ENCODE data around the gene ST8SIA1. TPM values are rescaled to one million over a fixed set of nuclear protein-coding genes. Genes with fewer than 3 reads are reported as not detected.
"Not testable (repeated sequence)": the region's sequence is repeated elsewhere in the genome, so short reads cannot be mapped to it uniquely, and the experiment has no call there.

The ST8SIA1 gene
- total RNA-seq, 1 donor from 2014 or later, result 2.2 TPM

GRCh38 chr12:22173177-22173576 is 161.3 kb downstream of the ST8SIA1 start:
- no peaks in the 10 kb centered on the region for H3K36me3 Mint-ChIP-seq
- peaks cover 5% of the 10 kb centered on the region for H3K9me3 Mint-ChIP-seq
- no peaks in the 10 kb centered on the region for H3K4me1 Mint-ChIP-seq
- H3K27me3 Mint-ChIP-seq (ENCODE audit: low read depth), result no peaks in the 10 kb centered on the region
- no peak for DNase-seq (ENCODE audit: low spot score in 2 of 2, unreplicated experiment in 2 of 2)
- no peak for TF ChIP-seq CTCF (IDR thresholded peaks at IDR 0.05; ENCODE audit: unreplicated experiment)
- H3K27ac Mint-ChIP-seq, result no peak overlapping the region
- H3K4me3 Mint-ChIP-seq, result no peak overlapping the region

GRCh38 chr12:22172501-22172900 is 162.0 kb downstream of the ST8SIA1 start:
- DNase-seq (ENCODE audit: low spot score in 2 of 2, unreplicated experiment in 2 of 2), result no peak
- no peak for TF ChIP-seq CTCF (IDR thresholded peaks at IDR 0.05; ENCODE audit: unreplicated experiment)
- H3K4me3 Mint-ChIP-seq, result no peak overlapping the region
- H3K36me3 Mint-ChIP-seq, result no peaks in the 10 kb centered on the region
- no peak overlapping the region for H3K27ac Mint-ChIP-seq
- peaks cover 5% of the 10 kb centered on the region for H3K9me3 Mint-ChIP-seq
- H3K4me1 Mint-ChIP-seq, result no peaks in the 10 kb centered on the region
- no peaks in the 10 kb centered on the region for H3K27me3 Mint-ChIP-seq (ENCODE audit: low read depth)

- DNase-seq (ENCODE audit: low spot score in 2 of 2, unreplicated experiment in 2 of 2), result no peak
- no peak for TF ChIP-seq CTCF (IDR thresholded peaks at IDR 0.05; ENCODE audit: unreplicated experiment)
- Mint-ChIP-seq H3K36me3 (no peaks in the 10 kb centered on the region), H3K27ac (no peak overlapping the region), H3K9me3 (no peaks in the 10 kb centered on the region), H3K27me3 (ENCODE audit: low read depth) (no peaks in the 10 kb centered on the region), H3K4me1 (no peaks in the 10 kb centered on the region), H3K4me3 (no peak overlapping the region)
These were observed 165.1 kb downstream of the ST8SIA1 start for GRCh38 chr12:22169376-22169775.

GRCh38 chr12:22164139-22164538 is 170.4 kb downstream of the ST8SIA1 start:
- peaks cover 1% of the 10 kb centered on the region for H3K36me3 Mint-ChIP-seq
- no peaks in the 10 kb centered on the region for H3K27me3 Mint-ChIP-seq (ENCODE audit: low read depth)
- no peak overlapping the region for H3K4me3 Mint-ChIP-seq
- no peaks in the 10 kb centered on the region for H3K4me1 Mint-ChIP-seq
- peaks cover 9% of the 10 kb centered on the region for H3K9me3 Mint-ChIP-seq
- DNase-seq (ENCODE audit: low spot score in 2 of 2, unreplicated experiment in 2 of 2), result no peak
- no peak for TF ChIP-seq CTCF (IDR thresholded peaks at IDR 0.05; ENCODE audit: unreplicated experiment)
- H3K27ac Mint-ChIP-seq, result no peak overlapping the region

GRCh38 chr12:22163594-22163993 is 170.9 kb downstream of the ST8SIA1 start:
- DNase-seq (ENCODE audit: low spot score in 2 of 2, unreplicated experiment in 2 of 2), result no peak
- H3K4me1 Mint-ChIP-seq, result no peaks in the 10 kb centered on the region
- TF ChIP-seq CTCF (IDR thresholded peaks at IDR 0.05; ENCODE audit: unreplicated experiment), result no peak
- no peak overlapping the region for H3K27ac Mint-ChIP-seq
- peaks cover 1% of the 10 kb centered on the region for H3K36me3 Mint-ChIP-seq
- H3K27me3 Mint-ChIP-seq (ENCODE audit: low read depth), result no peaks in the 10 kb centered on the region
- H3K4me3 Mint-ChIP-seq, result no peak overlapping the region
- peaks cover 9% of the 10 kb centered on the region for H3K9me3 Mint-ChIP-seq

- no peak for DNase-seq (ENCODE audit: low spot score in 2 of 2, unreplicated experiment in 2 of 2)
- no peak overlapping the region for H3K4me3 Mint-ChIP-seq
- H3K27me3 Mint-ChIP-seq (ENCODE audit: low read depth), result peaks cover 8% of the 10 kb centered on the region
- peaks cover 9% of the 10 kb centered on the region for H3K9me3 Mint-ChIP-seq
- no peaks in the 10 kb centered on the region for H3K4me1 Mint-ChIP-seq
- H3K27ac Mint-ChIP-seq, result no peak overlapping the region
- TF ChIP-seq CTCF (IDR thresholded peaks at IDR 0.05; ENCODE audit: unreplicated experiment), result no peak
- peaks cover 1% of the 10 kb centered on the region for H3K36me3 Mint-ChIP-seq
These were observed 174.0 kb downstream of the ST8SIA1 start for GRCh38 chr12:22160396-22161003.

- DNase-seq (ENCODE audit: low spot score in 2 of 2, unreplicated experiment in 2 of 2); H3K4me3 Mint-ChIP-seq; H3K4me1 Mint-ChIP-seq; H3K36me3 Mint-ChIP-seq; H3K27ac Mint-ChIP-seq: not testable (repeated sequence)
- Mint-ChIP-seq H3K27me3 (ENCODE audit: low read depth) (peaks cover 18% of the 10 kb centered on the region), H3K9me3 (peaks cover 12% of the 10 kb centered on the region)
These were observed 185.2 kb downstream of the ST8SIA1 start for GRCh38 chr12:22149286-22149685.

GRCh38 chr12:22146686-22147085 is 187.8 kb downstream of the ST8SIA1 start:
- not testable (repeated sequence) for H3K9me3 Mint-ChIP-seq; H3K4me1 Mint-ChIP-seq; H3K4me3 Mint-ChIP-seq; DNase-seq (ENCODE audit: low spot score in 2 of 2, unreplicated experiment in 2 of 2); H3K36me3 Mint-ChIP-seq; H3K27ac Mint-ChIP-seq
- peaks cover 16% of the 10 kb centered on the region for H3K27me3 Mint-ChIP-seq (ENCODE audit: low read depth)

Data from mesothelial cell of epicardium (in vitro differentiated cells).